Panc1 (cell line): ENCODE data around the gene TRIM45.

Experiments used
- TF ChIP-seq, protein P1 (sequence below): fragments of 450-650 bp; IDR thresholded peaks from 2 replicates; pipeline ENCODE4 v1.5.1; 2017; ENCODE audit warnings: mild to moderate bottlenecking
- TF ChIP-seq, protein P2 (sequence below), 2 experiments: IDR thresholded peaks; 2 replicates each; pipeline ENCODE4 v1.6.1; 2011 to 2012; ENCODE audit warnings: low read depth in 2 of 2, control low read depth in 1 of 2, low read length in 1 of 2, mild to moderate bottlenecking in 1 of 2, moderate library complexity in 1 of 2; ENCODE audit not compliant: insufficient read depth in 1 of 2

DNA sequence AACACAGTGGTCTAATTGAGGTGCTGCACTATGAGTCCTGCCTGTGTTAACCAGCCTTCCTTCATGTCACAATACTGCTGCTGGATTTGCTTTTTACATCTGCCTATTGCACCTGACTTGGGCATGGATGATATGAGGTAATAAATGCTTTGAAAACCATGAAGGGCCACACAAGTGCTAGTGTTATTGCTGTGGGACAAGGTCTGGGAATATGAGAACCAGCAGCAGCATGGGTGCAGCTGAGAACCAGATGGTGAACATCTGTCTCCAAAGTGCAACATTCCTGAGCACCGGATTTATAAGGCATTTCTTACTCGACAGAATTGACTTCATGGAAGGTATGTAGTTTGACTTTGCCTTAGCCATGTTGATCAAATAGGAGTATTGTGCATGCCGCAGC, 16.6 kb downstream of the TRIM45 start:
- TF ChIP-seq, protein P1, sequence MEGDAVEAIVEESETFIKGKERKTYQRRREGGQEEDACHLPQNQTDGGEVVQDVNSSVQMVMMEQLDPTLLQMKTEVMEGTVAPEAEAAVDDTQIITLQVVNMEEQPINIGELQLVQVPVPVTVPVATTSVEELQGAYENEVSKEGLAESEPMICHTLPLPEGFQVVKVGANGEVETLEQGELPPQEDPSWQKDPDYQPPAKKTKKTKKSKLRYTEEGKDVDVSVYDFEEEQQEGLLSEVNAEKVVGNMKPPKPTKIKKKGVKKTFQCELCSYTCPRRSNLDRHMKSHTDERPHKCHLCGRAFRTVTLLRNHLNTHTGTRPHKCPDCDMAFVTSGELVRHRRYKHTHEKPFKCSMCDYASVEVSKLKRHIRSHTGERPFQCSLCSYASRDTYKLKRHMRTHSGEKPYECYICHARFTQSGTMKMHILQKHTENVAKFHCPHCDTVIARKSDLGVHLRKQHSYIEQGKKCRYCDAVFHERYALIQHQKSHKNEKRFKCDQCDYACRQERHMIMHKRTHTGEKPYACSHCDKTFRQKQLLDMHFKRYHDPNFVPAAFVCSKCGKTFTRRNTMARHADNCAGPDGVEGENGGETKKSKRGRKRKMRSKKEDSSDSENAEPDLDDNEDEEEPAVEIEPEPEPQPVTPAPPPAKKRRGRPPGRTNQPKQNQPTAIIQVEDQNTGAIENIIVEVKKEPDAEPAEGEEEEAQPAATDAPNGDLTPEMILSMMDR = no peak
- TF ChIP-seq, protein P2, sequence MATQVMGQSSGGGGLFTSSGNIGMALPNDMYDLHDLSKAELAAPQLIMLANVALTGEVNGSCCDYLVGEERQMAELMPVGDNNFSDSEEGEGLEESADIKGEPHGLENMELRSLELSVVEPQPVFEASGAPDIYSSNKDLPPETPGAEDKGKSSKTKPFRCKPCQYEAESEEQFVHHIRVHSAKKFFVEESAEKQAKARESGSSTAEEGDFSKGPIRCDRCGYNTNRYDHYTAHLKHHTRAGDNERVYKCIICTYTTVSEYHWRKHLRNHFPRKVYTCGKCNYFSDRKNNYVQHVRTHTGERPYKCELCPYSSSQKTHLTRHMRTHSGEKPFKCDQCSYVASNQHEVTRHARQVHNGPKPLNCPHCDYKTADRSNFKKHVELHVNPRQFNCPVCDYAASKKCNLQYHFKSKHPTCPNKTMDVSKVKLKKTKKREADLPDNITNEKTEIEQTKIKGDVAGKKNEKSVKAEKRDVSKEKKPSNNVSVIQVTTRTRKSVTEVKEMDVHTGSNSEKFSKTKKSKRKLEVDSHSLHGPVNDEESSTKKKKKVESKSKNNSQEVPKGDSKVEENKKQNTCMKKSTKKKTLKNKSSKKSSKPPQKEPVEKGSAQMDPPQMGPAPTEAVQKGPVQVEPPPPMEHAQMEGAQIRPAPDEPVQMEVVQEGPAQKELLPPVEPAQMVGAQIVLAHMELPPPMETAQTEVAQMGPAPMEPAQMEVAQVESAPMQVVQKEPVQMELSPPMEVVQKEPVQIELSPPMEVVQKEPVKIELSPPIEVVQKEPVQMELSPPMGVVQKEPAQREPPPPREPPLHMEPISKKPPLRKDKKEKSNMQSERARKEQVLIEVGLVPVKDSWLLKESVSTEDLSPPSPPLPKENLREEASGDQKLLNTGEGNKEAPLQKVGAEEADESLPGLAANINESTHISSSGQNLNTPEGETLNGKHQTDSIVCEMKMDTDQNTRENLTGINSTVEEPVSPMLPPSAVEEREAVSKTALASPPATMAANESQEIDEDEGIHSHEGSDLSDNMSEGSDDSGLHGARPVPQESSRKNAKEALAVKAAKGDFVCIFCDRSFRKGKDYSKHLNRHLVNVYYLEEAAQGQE (IDR thresholded peaks at IDR 0.05; ENCODE audit: insufficient read depth in 1 of 2, low read depth in 2 of 2, low read length in 1 of 2) = no peak
